Measurements from ENCODE around the gene SPEM2. TPM values are rescaled to one million over a fixed set of nuclear protein-coding genes. Genes with fewer than 3 reads are reported as not detected.
A peak's percentile ranks its signal among the peaks of the same experiment; 100 is the strongest.

Gene SPEM2
- polyA plus RNA-seq, 1 of the 3 experiments (the other 2 are of a cell fraction) = not detected

DNA sequence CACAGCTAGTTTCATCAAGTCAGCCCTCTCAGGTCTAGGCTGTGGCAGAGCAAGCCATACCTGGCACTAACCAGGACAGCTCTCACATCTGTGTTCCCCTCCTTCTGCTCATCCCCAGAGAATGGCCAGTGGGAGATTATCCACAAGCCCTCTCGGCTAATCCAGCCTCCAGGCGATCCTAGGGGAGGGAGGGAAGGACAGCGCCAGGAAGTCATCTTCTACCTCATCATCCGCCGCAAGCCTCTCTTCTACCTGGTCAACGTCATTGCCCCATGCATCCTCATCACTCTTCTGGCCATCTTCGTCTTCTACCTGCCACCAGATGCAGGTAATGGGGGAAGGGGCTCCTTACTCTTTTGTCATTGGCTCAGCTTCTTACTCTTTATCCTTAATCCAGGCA is 23.0 kb downstream of the SPEM2 start:
- WGBS (ENCODE audit: low lambda C conversion rate) = 89% methylated on average over 7 of the region's 7 CpGs
- no peaks in the 10 kb centered on the region for H3K36me3 ChIP-seq (replicated peaks in 1 of 2; ENCODE audit: control insufficient read depth in 1 of 2, insufficient read depth in 2 of 2, low read length in 1 of 2)
- H3K27me3 ChIP-seq (ENCODE audit: insufficient read depth) = no peaks in the 10 kb centered on the region
- no peak overlapping the region for H3K9ac ChIP-seq
- peaks cover 9% of the 10 kb centered on the region for H3F3A ChIP-seq (replicated peaks; ENCODE audit: insufficient read depth)
- H3K9me3 ChIP-seq = no peaks in the 10 kb centered on the region
- no peak overlapping the region for H3K4me2 ChIP-seq
- H3K9me2 ChIP-seq = no peaks in the 10 kb centered on the region
- no peaks in the 10 kb centered on the region for H3K79me2 ChIP-seq (ENCODE audit: insufficient read depth)
- ChIA-PET CTCF (interaction anchor here (1.6 kb wide), 1 partner anchor 11 kb away, joined by 3 read pairs; no protein-coding TSS in a partner anchor), POLR2A (no interaction called here)
- no peak for TF ChIP-seq RCOR1 (IDR thresholded peaks at IDR 0.05; ENCODE audit: low read length)
- TF ChIP-seq, protein P1, sequence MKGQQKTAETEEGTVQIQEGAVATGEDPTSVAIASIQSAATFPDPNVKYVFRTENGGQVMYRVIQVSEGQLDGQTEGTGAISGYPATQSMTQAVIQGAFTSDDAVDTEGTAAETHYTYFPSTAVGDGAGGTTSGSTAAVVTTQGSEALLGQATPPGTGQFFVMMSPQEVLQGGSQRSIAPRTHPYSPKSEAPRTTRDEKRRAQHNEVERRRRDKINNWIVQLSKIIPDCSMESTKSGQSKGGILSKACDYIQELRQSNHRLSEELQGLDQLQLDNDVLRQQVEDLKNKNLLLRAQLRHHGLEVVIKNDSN (IDR thresholded peaks at IDR 0.05; ENCODE audit: borderline replicate concordance, low read depth) = no peak
- TF ChIP-seq ELF1 (IDR thresholded peaks at IDR 0.05) = no peak
- TF ChIP-seq, protein P2, sequence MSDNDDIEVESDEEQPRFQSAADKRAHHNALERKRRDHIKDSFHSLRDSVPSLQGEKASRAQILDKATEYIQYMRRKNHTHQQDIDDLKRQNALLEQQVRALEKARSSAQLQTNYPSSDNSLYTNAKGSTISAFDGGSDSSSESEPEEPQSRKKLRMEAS (IDR thresholded peaks at IDR 0.05; ENCODE audit: low read depth) = no peak
- TF ChIP-seq SIN3A (IDR thresholded peaks at IDR 0.05; ENCODE audit: borderline replicate concordance, low read depth, low read length) = no peak
- no peak for TF ChIP-seq GATA2 (CRISPR knock-in tag; IDR thresholded peaks at IDR 0.05)
- no peak for TF ChIP-seq TCF12 (IDR thresholded peaks at IDR 0.05)
- no peak for TF ChIP-seq NFIC (IDR thresholded peaks at IDR 0.05; ENCODE audit: borderline replicate concordance)
- no peak for TF ChIP-seq POLR2AphosphoS5 (IDR thresholded peaks at IDR 0.05; ENCODE audit: low read depth, low read length)
- no peak for TF ChIP-seq FOXJ3 (CRISPR knock-in tag; IDR thresholded peaks at IDR 0.05)
- no peak for TF ChIP-seq RFX5 (IDR thresholded peaks at IDR 0.05; ENCODE audit: low read length)
- TF ChIP-seq FOSL2 (IDR thresholded peaks at IDR 0.05; ENCODE audit: borderline replicate concordance, low read depth) = no peak
- H3K4me3 ChIP-seq (ENCODE audit: low read depth in 2 of 2, low read length in 1 of 2) = no peak overlapping the region
- DNase-seq = no peak
- H3K27ac ChIP-seq (ENCODE audit: low read depth in 2 of 2, low read length in 1 of 2) = no peak overlapping the region
- H4K20me1 ChIP-seq (ENCODE audit: insufficient read depth) = no peaks in the 10 kb centered on the region
- H3K4me1 ChIP-seq (ENCODE audit: control insufficient read depth in 1 of 2, insufficient read depth in 2 of 2, low read depth in 1 of 2, low read length in 1 of 2) = peaks cover 5 to 7% of the 10 kb centered on the region in 2 experiments; a peak in 2 of 4 replicates
- H2AFZ ChIP-seq (ENCODE audit: low read depth) = no peak overlapping the region

DNA sequence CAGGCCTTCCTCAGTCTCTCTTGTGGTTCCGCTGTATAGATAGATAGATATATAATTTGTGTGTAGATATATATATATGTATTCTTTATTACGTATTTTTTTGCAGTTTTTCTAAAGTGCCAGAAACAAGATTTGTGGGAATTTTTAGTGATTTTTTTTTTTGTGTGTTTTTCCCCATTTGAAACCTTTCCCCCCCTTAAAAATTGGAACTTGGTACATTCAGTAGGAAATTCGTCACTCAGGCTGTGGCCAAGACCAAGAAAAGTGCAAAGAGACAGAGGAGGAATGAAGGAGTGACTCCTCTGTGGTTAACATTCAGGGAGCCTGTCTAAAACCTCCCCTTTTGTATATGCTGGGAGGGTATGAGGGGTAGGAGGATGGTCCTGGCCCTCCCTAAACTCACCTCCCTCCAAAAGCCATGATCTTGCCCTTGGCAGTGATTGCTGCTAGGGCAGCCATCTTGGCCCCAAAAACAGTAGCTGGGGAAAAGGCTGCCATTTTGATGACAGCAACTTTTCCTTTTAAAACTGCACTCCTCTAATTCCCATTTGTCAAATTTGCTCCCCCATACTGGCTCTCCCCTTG is 34.6 kb downstream of the SPEM2 start:
- CTCF ChIA-PET = interaction anchor here (0.6 to 1.3 kb wide), 4 partner anchors 21 to 100 kb away, joined by 3 to 4 read pairs (median 3); partner anchors contain the start of gene SLC35G6
- TF ChIP-seq SMC3 (IDR thresholded peaks at IDR 0.05; ENCODE audit: low read depth, low read length) = no peak
- TF ChIP-seq YY1 (IDR thresholded peaks at IDR 0.05; ENCODE audit: low read depth) = peak; percentile 51; the same call in 1 of the 2 replicates
- no peak overlapping the region; a peak in 1 of 4 replicates for H3K27ac ChIP-seq (ENCODE audit: low read depth in 2 of 2, low read length in 1 of 2)
- no peak overlapping the region for H3K9ac ChIP-seq
- no peaks in the 10 kb centered on the region for H3K9me3 ChIP-seq
- POLR2A ChIA-PET = no interaction called here
- peaks cover 14% of the 10 kb centered on the region; the same call in 1 of the 2 replicates for H3K79me2 ChIP-seq (ENCODE audit: insufficient read depth)
- no peak for DNase-seq
- H3K9me2 ChIP-seq = no peaks in the 10 kb centered on the region
- peaks cover 0 to 5% of the 10 kb centered on the region in 2 experiments; a peak in 1 of 4 replicates for H3K4me1 ChIP-seq (ENCODE audit: control insufficient read depth in 1 of 2, insufficient read depth in 2 of 2, low read depth in 1 of 2, low read length in 1 of 2)
- H4K20me1 ChIP-seq (ENCODE audit: insufficient read depth) = no peaks in the 10 kb centered on the region
- peaks cover 26% of the 10 kb centered on the region for H3F3A ChIP-seq (replicated peaks; ENCODE audit: insufficient read depth)
- no peaks in the 10 kb centered on the region for H3K27me3 ChIP-seq (ENCODE audit: insufficient read depth)
- no peak overlapping the region for H3K4me3 ChIP-seq (ENCODE audit: low read depth in 2 of 2, low read length in 1 of 2)
- WGBS (ENCODE audit: low lambda C conversion rate) = 91% methylated on average over 3 of the region's 3 CpGs
- H3K36me3 ChIP-seq (replicated peaks in 1 of 2; ENCODE audit: control insufficient read depth in 1 of 2, insufficient read depth in 2 of 2, low read length in 1 of 2) = peaks cover 0 to 24% of the 10 kb centered on the region in 2 experiments
- no peak overlapping the region for H2AFZ ChIP-seq (ENCODE audit: low read depth)
- H3K4me2 ChIP-seq = no peak overlapping the region
